ENCODE measurements around the gene GAB1.

The GAB1 gene

DNA sequence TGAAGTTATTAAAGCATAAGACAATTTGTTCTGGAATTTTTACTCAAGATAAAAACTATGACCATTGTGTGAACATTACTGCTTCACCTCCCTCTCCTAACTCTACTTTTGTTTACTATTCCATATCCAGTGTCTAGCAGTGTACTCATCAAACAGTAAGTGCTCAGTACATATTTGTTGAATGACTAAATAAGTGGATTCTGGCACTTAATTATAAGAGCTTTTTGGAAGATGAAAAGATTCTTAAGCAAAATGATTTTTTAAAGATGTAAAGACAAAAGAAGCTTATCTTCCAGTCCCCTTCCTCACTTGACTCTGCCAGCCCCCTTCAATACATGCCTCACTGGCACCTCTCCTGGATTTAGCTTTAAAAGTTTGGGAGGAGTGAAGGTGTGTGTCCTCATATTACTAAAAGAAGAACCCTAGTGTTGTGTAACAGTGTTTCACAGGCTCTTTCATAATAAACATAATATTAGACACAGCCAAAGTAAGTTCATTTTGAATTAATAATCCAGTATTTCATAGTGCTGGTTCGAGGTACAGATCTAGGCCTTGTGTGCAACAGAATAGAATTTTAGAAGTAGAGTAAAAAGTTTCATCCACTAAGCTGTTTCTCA, 53.0 kb downstream of the GAB1 start:
- no peak for DNase-seq (ENCODE audit: low spot score)

DNA sequence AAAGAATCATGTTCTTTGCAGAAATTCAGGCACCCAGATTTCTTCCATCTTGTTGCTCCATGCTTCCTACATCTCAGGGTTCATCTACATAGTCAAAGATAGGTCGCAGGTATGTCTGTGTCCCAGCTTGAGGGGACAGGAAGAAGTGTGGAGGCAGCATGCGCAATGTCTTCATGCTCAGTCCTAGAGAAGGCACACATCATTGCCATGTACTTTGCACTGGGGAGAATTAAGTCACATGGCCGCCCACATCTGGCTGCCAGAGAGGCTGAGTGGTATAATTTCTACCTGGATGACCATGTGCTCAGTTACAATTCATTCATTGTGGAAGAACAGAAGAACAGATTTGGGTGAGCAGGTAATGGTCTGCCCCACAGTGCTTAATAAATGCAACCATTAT, 54.1 kb downstream of the GAB1 start:
- DNase-seq (ENCODE audit: low spot score), result no peak

DNA sequence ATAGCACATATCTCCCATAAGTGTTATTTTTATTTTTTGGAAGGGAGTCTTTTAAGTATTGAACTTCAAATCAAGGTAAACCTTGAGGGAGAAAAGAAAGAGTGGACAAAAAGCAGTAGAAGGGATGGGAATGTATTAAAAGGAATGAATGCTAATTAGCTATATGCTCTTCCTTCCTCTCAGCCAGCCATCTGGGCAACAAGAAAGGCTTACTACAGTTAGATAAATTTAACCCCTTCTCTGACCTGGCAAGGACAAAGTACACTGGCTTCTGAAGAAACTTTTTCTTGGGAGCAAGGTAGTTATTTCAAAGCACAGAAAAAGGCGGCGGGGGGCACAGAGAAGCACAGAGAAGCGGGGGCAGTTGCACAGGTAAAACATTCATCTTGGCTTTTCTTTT, 54.6 kb downstream of the GAB1 start:
- DNase-seq (ENCODE audit: low spot score), result no peak

DNA sequence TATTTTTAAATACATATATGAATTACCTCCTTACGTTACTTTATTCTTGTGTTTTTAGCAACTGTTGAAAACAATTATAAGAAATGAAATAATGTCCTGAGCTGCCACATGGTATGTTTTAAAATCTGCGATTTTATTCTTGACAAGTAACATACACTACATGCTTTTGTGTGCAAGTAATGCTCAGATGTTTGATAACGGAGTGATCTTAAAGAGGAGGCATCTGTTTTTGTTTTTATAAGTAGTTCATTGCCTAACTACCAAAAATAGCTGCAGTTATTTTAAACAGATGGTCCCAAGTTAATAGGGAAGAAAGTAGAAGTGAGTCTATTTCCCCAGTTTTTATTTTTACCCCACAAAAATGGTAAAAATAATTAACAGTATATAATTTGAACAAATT, 55.2 kb downstream of the GAB1 start:
- no peak for DNase-seq (ENCODE audit: low spot score)

DNA sequence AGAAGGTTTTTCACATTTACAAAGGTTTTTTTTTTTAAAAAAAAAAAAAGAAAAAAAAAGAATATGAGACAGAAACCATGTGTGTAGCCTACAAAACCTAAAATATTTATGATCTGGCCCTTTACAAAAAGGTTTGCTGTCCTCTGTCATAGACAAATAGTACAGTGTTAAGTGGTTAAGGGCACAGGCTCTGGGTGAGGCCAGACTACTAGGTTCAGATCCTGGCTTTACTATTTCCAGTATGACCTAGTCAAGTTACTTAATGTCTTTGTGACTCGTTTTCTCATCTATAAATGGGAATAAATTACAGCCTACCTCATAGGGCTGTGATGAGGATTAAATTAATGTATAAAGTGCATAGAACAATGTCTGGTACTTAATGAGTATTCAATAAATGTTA, 56.5 kb downstream of the GAB1 start:
- no peak for DNase-seq (ENCODE audit: low spot score)

DNA sequence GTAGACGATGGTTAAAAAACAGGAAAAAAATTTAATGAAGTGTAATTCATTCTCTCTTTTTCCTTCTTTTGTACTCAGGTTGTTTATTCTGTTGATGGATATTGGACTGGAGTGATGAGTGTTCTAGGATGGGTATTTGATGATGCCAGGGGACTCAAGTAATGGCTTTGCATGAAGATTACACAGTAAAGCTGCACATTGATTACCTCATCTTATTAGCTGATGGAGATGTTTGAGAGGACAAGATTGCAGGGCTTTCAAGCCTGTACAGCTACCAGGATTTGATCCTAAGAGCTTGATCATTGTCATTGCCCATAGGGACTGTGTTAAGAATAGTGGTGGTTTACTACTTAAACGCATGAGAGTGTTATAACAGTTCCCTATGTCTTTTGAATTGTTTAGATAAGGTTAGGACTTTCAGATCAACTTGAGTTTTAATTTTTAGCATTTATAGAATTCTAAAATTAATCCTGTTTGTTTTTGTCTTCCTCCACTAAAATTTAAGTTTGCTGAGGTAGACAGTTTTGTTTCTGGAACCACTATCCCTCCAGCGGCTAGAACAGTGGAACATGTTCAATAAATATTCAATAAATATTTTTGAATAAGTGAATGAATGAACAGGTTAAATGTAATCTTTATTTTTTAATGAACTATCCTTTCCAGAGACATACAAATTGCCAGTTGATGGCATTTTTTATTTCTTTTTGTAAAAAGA, 58.2 kb downstream of the GAB1 start:
- DNase-seq (ENCODE audit: low spot score), result no peak

DNA sequence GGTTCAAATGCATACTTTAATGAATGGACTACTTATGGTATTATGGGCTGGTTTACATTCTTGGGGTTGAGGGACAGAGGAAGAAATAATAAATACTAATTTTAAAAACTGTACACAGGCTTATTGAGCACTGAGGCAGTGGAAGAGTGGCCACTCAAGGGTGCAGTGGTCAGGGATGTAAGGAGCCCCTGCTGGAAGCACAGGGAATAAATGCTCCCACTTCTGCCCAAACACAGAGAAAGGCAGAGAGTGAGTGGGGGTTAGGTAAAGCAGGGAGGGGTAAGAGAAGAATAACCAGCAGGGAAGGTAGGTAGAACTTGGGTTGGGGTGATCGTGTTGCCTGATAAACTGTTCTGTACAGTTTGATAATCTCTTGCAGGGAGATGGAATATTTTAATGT, 60.0 kb downstream of the GAB1 start:
- no peak for DNase-seq (ENCODE audit: low spot score)

DNA sequence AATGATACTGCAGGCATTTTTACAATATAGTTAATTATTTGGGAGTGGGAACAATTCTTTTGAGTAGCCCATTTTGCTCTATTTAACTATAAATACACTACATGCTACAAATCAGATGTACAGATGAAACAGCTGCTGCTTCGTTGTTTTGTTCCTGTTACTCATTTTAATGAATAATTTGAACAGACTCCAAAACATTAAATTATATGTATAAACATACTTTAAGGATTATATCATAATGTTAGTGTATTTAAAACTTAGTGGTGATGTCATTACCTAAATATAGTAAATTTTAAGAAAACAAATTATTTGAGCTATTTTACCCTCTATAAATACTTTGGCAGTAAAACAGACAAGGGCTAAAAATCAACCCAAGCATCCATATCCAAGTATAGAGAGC, 60.7 kb downstream of the GAB1 start:
- no peak for DNase-seq (ENCODE audit: low spot score)

DNA sequence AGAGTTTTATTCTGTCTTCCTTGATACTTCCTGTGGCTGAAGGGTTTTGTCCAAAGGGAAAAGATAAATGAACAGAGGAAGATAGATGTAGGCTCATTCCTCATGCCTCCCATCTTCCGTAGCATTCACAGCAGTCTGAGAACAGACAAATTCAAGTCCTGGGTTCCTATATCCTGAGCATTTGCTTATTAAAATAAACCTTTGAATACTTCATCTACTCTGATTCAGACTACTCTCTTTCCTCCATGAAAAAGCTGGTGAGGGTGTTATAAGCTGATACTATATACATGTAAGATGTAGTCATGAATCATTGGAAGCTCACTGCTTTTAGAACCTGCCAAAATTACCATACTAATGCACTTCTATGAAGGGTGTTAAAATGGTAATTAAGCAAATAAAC, 61.2 kb downstream of the GAB1 start:
- DNase-seq (ENCODE audit: low spot score), result no peak

DNA sequence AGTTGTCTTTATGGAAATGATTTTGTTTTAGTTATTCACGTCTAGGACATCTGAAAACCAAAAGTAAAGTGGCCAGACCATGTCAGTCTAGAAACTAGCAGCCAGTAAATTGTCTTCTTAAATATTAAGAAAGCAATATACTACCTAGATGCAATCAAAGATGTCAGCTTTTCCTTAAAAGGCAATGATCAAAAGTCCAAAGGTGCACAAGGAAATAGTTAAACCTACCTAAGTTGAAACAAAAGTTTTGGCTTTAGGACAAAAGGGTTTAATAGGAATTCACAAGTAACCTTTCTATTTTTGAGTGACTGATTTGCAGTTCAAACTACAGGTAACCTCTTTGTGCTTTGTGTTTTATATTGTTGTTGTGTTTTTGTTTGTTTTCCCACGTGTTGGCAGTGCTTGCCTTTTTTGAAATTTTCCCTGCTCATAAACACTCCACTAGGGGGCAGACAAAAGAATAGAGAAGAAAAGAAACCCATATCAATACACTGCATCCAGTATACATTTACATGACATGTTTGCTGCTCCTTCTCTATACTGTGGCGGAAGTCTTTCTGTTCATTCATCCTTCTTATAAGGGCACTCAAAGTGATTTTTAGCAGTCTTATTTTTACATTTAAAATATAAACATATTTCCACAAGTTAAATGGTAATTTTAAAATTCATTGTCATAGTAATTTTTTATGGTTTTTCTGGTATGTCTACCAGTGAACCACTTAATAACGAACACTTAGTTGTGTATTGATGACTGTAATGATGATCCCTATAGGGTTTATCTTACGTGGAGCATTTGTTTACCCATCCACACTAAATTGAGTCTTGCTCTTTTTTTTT, 62.7 kb downstream of the GAB1 start:
- no peak for DNase-seq (ENCODE audit: low spot score)

DNA sequence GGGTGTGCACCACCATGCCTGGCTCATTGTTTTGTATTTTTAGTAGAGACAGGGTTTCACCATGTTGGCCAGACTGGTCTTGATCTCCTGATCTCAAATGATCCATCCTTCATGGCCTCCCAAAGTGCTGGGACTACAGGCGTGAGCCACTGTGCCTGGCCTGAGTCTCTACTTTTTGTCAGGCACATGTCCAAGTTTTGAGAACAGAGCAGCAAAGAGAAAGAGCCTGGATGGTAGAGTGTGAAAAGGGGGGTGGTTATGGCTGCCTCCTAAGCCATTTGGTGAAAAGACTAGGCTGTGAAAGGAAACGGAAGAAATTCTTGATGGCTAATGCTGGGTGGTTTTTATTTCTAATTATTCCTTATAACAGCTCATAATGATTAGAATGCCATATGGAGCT, 63.4 kb downstream of the GAB1 start:
- no peak for DNase-seq (ENCODE audit: low spot score)

DNA sequence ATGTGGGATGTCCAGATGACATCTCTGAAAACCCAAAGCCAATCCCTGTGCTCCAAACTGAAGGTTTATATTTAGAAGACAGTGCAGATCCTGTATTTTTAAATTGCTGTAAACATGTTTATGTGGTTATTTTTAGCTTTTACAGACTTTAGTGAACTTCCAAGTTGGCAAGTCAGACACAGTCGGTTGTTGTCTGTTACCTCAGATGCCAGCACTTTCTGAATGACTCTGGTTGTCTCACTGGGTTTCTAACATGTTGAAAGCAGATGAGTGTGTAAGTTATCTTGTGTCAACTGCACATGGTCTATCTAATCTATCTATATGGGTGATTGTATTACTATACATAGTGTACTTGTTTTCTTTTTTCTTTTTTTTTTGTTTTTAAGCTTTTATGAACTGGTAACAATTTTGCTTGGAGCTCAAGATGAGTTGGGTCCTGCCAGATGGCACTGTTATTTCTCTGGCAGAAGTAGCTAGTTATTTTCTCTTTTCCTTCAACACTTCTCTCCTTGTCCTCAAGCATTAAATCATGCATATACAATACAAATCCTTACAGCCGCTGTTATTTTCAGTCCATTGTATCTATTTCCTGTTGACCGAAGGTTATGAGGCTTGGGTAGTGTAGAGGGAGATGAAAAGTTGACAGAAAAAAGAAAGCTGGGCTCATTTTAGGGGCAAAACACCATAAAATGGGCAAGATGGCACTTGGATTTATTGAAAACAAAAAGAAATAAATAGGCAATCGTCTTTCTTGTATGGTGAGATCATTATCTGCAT, 66.3 kb downstream of the GAB1 start:
- no peak for DNase-seq (ENCODE audit: low spot score)

DNA sequence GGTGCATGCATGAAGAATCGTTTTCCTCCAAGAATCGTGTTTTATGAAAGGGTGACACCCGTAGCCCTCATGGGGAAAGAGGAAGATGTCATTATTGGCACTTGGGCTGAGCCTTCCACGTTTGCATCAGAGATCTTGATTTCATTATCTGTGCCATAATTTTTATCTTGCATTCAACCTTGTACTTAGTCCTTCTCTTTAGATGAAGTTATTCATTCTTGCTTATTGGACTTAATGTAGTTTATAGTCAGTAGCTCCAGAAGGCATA, 66.8 kb downstream of the GAB1 start:
- DNase-seq (ENCODE audit: low spot score), result no peak

DNA sequence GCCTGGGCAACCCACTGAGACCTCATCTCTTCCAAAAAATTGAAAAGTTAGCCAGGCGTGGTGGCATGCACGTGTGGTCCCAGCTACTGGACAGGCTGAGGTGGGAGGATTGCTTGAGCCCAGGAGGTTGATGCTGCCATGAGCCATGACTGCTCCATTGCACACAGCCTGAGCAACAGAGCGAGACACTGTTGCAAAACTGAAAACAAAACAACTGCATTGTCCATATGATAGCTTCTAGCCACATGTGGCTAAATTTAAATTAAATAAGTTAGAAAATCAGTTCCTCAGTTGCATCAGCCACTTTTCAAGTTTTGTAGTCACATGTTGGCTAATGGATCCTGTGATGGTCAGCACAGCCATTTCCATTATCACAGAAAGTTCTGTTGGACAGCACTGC, 67.9 kb downstream of the GAB1 start:
- no peak for DNase-seq (ENCODE audit: low spot score)

DNA sequence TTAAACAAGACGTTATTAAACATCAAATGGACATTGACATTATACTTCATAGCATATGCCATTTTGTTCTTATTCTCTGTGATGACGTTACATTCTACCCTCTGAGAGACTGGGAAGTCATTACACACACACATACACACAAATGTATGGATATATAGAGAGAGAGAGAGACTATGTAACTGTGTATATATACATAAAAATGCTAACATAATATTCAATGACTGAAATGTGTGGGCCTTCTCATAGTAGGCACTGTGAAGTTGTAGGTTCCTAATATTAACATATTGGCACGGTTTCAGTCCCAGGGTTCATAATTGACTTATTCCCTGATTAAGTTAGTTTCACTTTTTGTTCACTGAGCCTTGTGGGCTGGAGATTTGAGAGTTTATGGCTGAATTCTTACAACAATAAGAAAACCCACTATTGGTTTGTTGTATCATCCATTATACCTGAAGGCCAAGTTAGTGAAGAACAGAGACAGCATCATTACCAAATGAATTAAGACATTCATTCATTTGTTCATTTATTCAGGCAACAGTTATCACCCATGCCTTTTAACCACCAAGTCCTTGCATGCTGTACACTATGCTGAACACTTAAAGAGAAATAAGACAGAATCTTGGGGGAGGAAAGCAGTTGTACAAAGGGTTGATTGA, 68.5 kb downstream of the GAB1 start:
- DNase-seq (ENCODE audit: low spot score), result no peak

DNA sequence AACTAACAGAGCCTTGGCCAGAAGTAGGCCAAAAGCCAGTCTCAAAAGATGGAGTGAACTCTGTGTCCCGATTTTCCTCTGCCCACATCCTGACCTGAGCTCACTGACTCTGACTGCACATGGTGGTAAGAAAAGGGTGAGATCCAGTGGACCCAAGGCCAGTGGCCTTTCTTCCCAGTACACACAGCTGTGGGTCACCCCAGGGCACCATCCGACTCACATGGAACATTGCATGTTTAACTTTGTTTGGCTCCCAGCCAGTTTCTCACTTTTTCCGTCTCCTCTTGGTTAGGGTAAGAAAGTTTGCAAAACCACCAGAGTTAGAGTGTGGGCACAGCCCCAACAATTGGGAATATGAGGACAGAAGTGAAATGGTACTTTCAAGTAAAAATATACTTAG, 69.8 kb downstream of the GAB1 start:
- DNase-seq (ENCODE audit: low spot score), result no peak

DNA sequence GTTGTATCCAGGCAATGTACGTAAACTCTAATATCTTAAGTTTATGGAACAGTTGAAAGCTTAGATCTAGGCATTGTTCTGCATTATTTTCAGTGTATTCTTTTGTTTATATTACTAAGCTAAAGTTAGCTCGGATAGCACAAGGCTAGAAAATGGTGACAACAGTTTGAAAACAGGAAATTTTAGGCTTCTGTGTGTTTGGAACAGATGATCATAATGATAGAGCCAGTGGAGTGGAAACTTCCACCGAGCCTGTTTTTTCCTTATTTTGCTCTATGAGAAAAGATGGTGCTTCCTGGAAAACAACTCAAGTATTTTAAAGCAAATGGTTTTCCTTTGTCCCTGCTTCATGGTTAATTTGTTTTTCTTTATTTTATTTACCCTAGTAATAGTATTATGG, 70.8 kb downstream of the GAB1 start:
- DNase-seq (ENCODE audit: low spot score), result no peak

DNA sequence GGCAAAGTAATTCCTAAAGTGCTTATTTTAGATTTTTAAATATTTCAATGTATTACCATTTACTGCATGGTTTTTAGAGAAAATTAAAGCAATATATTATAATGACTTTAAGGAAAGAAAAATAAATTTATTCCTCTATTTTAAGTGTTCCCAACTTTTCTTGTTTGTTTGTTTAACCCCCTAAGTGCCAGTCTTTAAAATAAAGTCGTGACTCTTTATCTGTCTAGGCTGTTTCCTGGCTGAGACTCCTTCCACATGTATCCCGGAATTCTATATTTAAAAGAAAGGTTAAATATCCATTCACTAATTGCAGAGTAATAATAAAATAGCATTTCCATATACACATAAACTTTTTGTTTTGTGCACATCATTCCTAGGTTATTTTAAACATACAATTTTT, 71.2 kb downstream of the GAB1 start:
- DNase-seq (ENCODE audit: low spot score), result no peak

DNA sequence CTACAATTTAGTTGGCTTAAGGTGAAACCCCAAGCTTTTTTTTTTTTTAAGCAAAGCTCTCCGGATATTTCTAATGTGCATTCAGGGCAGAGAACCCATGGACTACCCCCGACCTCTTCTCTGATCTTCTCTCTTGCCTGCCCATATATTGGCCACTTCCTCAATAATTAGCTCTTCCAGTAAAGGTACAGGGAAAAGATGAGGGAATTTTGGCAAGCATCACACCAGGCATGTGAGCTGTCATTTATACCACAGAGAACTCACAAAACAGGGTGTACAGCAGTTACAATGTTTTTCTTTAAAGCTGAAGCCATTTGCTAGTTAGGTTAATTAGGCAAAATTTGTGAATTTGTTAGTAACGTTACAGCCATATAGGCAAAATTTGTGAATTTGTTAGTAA, 73.3 kb downstream of the GAB1 start:
- no peak for DNase-seq (ENCODE audit: low spot score)

DNA sequence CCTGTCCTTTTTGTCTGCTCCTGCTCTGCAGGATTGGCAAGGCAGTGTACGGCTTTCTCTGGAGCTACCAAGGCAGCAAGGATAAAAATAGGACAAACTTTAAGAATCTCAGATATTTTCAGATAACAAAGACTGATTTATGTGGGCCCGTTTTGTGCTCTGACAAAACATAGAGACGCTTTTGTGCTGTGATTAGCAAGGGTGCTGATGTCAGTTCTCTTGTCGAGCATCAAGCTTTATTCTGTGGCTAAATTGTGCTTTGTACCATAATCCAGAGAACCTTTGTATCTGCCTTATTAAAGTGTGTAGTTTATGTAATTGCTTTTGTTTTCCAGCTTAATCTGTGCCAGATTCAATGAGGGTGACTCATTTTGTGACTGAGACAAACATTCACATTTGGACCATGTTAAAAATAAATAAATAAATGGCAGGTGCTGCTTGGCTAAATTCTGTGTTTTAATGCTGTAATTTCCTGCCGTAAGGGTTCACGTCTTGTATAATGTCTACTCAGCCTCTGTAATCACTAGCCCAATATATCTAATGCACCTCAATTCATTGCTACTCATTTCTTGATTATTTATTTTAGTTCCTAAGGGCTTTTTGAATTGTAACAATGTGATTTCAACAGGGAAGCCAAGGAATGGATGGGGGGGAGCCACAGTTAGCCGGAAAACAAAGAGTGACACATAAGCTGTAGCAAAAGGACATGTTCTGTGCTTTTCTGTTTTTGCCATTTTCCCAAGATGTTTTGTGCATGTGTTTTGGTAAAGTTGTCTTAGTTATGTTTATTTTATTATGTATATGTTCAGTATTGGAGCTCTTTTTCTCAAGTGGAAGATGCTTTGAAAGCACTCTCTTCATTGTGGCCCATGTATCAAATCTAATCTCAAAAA, 75.1 kb downstream of the GAB1 start:
- no peak for DNase-seq (ENCODE audit: low spot score)

DNA sequence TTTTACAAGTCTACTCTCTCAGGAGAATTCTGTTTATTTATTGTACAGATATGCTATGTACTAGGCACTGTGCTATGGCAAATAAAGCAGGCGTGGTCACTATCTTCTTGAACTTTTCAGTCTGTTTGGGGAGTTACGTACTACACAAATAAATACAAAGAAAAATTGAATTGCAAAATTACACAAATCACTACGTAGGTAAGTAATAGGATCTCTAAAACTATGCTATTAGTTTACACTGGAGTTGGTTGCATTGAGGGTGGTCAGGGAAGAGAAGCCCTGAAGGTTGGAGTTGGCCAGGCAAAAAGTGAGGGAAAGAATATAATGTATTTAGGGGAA, 75.7 kb downstream of the GAB1 start:
- DNase-seq (ENCODE audit: low spot score), result no peak

All from left forelimb (tissue), 1 donor.